ENCODE data around the gene ECT2. TPM values are rescaled to one million over a fixed set of nuclear protein-coding genes. Genes with fewer than 3 reads are reported as not detected.

The ECT2 gene
- total RNA-seq, 1 donor: 23.2 TPM

GRCh38 chr3:172853005-172853404 lies 102.5 kb downstream of the ECT2 start:
- Histone ChIP-seq H3K9me3 (ENCODE audit: low read depth, low read length) (no peaks in the 10 kb centered on the region), H3K4me2 (ENCODE audit: insufficient read depth, low read length) (no peak overlapping the region), H3K27me3 (ENCODE audit: insufficient read depth, low read length) (peaks cover 3% of the 10 kb centered on the region), H4K20me1 (ENCODE audit: insufficient read depth, low read length) (no peaks in the 10 kb centered on the region), H3K27ac (ENCODE audit: low read depth, low read length) (no peak overlapping the region), H2AFZ (ENCODE audit: low read length) (no peak overlapping the region), H3K4me1 (ENCODE audit: insufficient read depth, low read length) (peaks cover 3% of the 10 kb centered on the region), H3K79me2 (ENCODE audit: insufficient read depth, low read length) (no peaks in the 10 kb centered on the region), H3K36me3 (ENCODE audit: insufficient read depth, low read length) (no peaks in the 10 kb centered on the region), H3K4me3 (ENCODE audit: insufficient read depth, low read length) (no peak overlapping the region)
- TF ChIP-seq CTCF (IDR thresholded peaks at IDR 0.05; ENCODE audit: extremely low read depth, low read depth, low read length): no peak
- no peak for DNase-seq (ENCODE audit: insufficient read length, low spot score, missing footprints)

- Histone ChIP-seq H3K9me3 (ENCODE audit: low read depth, low read length) (no peaks in the 10 kb centered on the region), H3K36me3 (ENCODE audit: insufficient read depth, low read length) (no peaks in the 10 kb centered on the region), H3K4me3 (ENCODE audit: insufficient read depth, low read length) (no peak overlapping the region), H3K79me2 (ENCODE audit: insufficient read depth, low read length) (no peaks in the 10 kb centered on the region), H3K4me2 (ENCODE audit: insufficient read depth, low read length) (no peak overlapping the region), H3K27ac (ENCODE audit: low read depth, low read length) (no peak overlapping the region), H3K4me1 (ENCODE audit: insufficient read depth, low read length) (no peaks in the 10 kb centered on the region), H4K20me1 (ENCODE audit: insufficient read depth, low read length) (no peaks in the 10 kb centered on the region), H3K27me3 (ENCODE audit: insufficient read depth, low read length) (peaks cover 3% of the 10 kb centered on the region), H2AFZ (ENCODE audit: low read length) (no peak overlapping the region)
- DNase-seq (ENCODE audit: insufficient read length, low spot score, missing footprints): no peak
- no peak for TF ChIP-seq CTCF (IDR thresholded peaks at IDR 0.05; ENCODE audit: extremely low read depth, low read depth, low read length)
Measured at GRCh38 chr3:172853921-172854666, 103.6 kb downstream of the ECT2 start.

GRCh38 chr3:172855037-172855436 lies 104.5 kb downstream of the ECT2 start:
- DNase-seq (ENCODE audit: insufficient read length, low spot score, missing footprints): no peak
- no peaks in the 10 kb centered on the region for H3K36me3 ChIP-seq (ENCODE audit: insufficient read depth, low read length)
- H3K27me3 ChIP-seq (ENCODE audit: insufficient read depth, low read length): peaks cover 3% of the 10 kb centered on the region
- no peak overlapping the region for H3K4me3 ChIP-seq (ENCODE audit: insufficient read depth, low read length)
- H3K4me1 ChIP-seq (ENCODE audit: insufficient read depth, low read length): no peaks in the 10 kb centered on the region
- H4K20me1 ChIP-seq (ENCODE audit: insufficient read depth, low read length): no peaks in the 10 kb centered on the region
- H3K79me2 ChIP-seq (ENCODE audit: insufficient read depth, low read length): no peaks in the 10 kb centered on the region
- no peak overlapping the region for H3K4me2 ChIP-seq (ENCODE audit: insufficient read depth, low read length)
- H3K27ac ChIP-seq (ENCODE audit: low read depth, low read length): no peak overlapping the region
- H2AFZ ChIP-seq (ENCODE audit: low read length): no peak overlapping the region
- no peaks in the 10 kb centered on the region for H3K9me3 ChIP-seq (ENCODE audit: low read depth, low read length)
- TF ChIP-seq CTCF (IDR thresholded peaks at IDR 0.05; ENCODE audit: extremely low read depth, low read depth, low read length): no peak

- no peaks in the 10 kb centered on the region for H3K36me3 ChIP-seq (ENCODE audit: insufficient read depth, low read length)
- H3K4me2 ChIP-seq (ENCODE audit: insufficient read depth, low read length): no peak overlapping the region
- H2AFZ ChIP-seq (ENCODE audit: low read length): no peak overlapping the region
- H3K9me3 ChIP-seq (ENCODE audit: low read depth, low read length): no peaks in the 10 kb centered on the region
- H3K79me2 ChIP-seq (ENCODE audit: insufficient read depth, low read length): no peaks in the 10 kb centered on the region
- H3K4me3 ChIP-seq (ENCODE audit: insufficient read depth, low read length): no peak overlapping the region
- no peak for TF ChIP-seq CTCF (IDR thresholded peaks at IDR 0.05; ENCODE audit: extremely low read depth, low read depth, low read length)
- H3K4me1 ChIP-seq (ENCODE audit: insufficient read depth, low read length): no peaks in the 10 kb centered on the region
- no peak for DNase-seq (ENCODE audit: insufficient read length, low spot score, missing footprints)
- H3K27me3 ChIP-seq (ENCODE audit: insufficient read depth, low read length): peaks cover 3% of the 10 kb centered on the region
- no peak overlapping the region for H3K27ac ChIP-seq (ENCODE audit: low read depth, low read length)
- no peaks in the 10 kb centered on the region for H4K20me1 ChIP-seq (ENCODE audit: insufficient read depth, low read length)
Measured at GRCh38 chr3:172856795-172857742, 106.5 kb downstream of the ECT2 start.

Data from osteoblast (primary cell).